Neural cell (in vitro differentiated cells): ENCODE measurements around the gene OR2F1. TPM values are rescaled to one million over a fixed set of nuclear protein-coding genes. Genes with fewer than 3 reads are reported as not detected.

Experiments used
- H2AFZ ChIP-seq: fragments of 200-600, 300-800 bp; sonication (generic), shearing (Covaris generic); 2 replicates; pipeline ENCODE4 v1.6.0; 2014; ENCODE audit warnings: low read depth, mild to moderate bottlenecking, antibody characterized with exemption, low read length, moderate library complexity
- H3F3A ChIP-seq: fragments of 200-600 bp; shearing (Covaris generic); 2 replicates; pipeline ENCODE4 v1.6.1; 2016; ENCODE audit warnings: mild to moderate bottlenecking, moderate library complexity, mixed read lengths, antibody characterized with exemption, low read length; ENCODE audit not compliant: insufficient read depth, poor library complexity, severe bottlenecking
- H3K27ac ChIP-seq: fragments of 200-600, 300-800 bp; sonication (generic), shearing (Covaris generic); 2 replicates; pipeline ENCODE4 v1.5.1; 2014; ENCODE audit warnings: mild to moderate bottlenecking, low read length, moderate library complexity
- H3K27me3 ChIP-seq: fragments of 300-800, 200-600 bp; sonication (generic), shearing (Covaris generic); 2 replicates; pipeline ENCODE4 v1.6.0; 2014; ENCODE audit warnings: mild to moderate bottlenecking, low read depth, low read length, moderate library complexity; ENCODE audit not compliant: insufficient read depth
- H3K36me3 ChIP-seq: fragments of 300-800, 200-600 bp; sonication (generic), shearing (Covaris generic); 2 replicates; pipeline ENCODE4 v1.5.1; 2014; ENCODE audit warnings: mild to moderate bottlenecking, antibody characterized with exemption, low read length, moderate library complexity; ENCODE audit not compliant: insufficient read depth
- H3K4me2 ChIP-seq: fragments of 300-800, 200-600 bp; sonication (generic), shearing (Covaris generic); 2 replicates; pipeline ENCODE4 v1.6.0; 2014; ENCODE audit warnings: mild to moderate bottlenecking, low read length
- H3K4me3 ChIP-seq: fragments of 300-800, 200-600 bp; sonication (generic), shearing (Covaris generic); 2 replicates; pipeline ENCODE4 v1.5.1; 2014; ENCODE audit warnings: mild to moderate bottlenecking, low read length, moderate library complexity
- H3K79me2 ChIP-seq: fragments of 200-600 bp; shearing (Covaris generic); replicated peaks from 2 replicates; pipeline ENCODE4 v1.6.0; 2014; ENCODE audit warnings: mild to moderate bottlenecking, low read length, moderate library complexity; ENCODE audit not compliant: insufficient read depth
- H3K9ac ChIP-seq: fragments of 300-800, 200-600 bp; sonication (generic), shearing (Covaris generic); 2 replicates; pipeline ENCODE4 v1.6.1; 2016; ENCODE audit warnings: mild to moderate bottlenecking, low read length, mixed read lengths
- H3K9me2 ChIP-seq: fragments of 200-600 bp; shearing (Covaris generic); 2 replicates; pipeline ENCODE4 v1.6.1; 2016; ENCODE audit warnings: mild to moderate bottlenecking, low read length, mixed read lengths; ENCODE audit not compliant: insufficient read depth
- H3K9me3 ChIP-seq: fragments of 200-600, 300-800 bp; sonication (generic), shearing (Covaris generic); 2 replicates; pipeline ENCODE4 v1.6.1; 2016; ENCODE audit warnings: mild to moderate bottlenecking, mixed run types, low read length, moderate library complexity, mixed read lengths
- H4K20me1 ChIP-seq: fragments of 200-600 bp; shearing (Covaris generic); 2 replicates; pipeline ENCODE4 v1.6.1; 2016; ENCODE audit warnings: mild to moderate bottlenecking, mixed run types; ENCODE audit not compliant: insufficient read depth
- CTCF ChIP-seq: fragments of 450-650 bp; IDR thresholded peaks from 2 replicates; pipeline ENCODE4 v1.5.1; 2014; ENCODE audit warnings: antibody characterized with exemption, mild to moderate bottlenecking, moderate library complexity; ENCODE audit not compliant: poor library complexity, severe bottlenecking
- EP300 ChIP-seq: fragments of 450-650 bp; conservative IDR thresholded peaks from 2 replicates; pipeline ENCODE4 v1.6.1; 2014; ENCODE audit warnings: antibody characterized with exemption, mild to moderate bottlenecking, moderate library complexity; ENCODE audit not compliant: poor library complexity, severe bottlenecking
- EZH2 ChIP-seq: fragments of 200-600, 300-800 bp; shearing (Covaris generic), sonication (generic); IDR thresholded peaks from 2 replicates; pipeline ENCODE4 v1.6.1; 2014; ENCODE audit warnings: antibody characterized with exemption, low read length, borderline replicate concordance, mild to moderate bottlenecking; ENCODE audit not compliant: insufficient read depth, poor library complexity, severe bottlenecking
- MXI1 ChIP-seq: fragments of 450-650 bp; conservative IDR thresholded peaks from 2 replicates; pipeline ENCODE4 v1.6.1; 2014; ENCODE audit warnings: antibody characterized with exemption, mild to moderate bottlenecking; ENCODE audit not compliant: poor library complexity, severe bottlenecking
- RAD21 ChIP-seq: fragments of 450-650 bp; conservative IDR thresholded peaks from 2 replicates; pipeline ENCODE4 v1.6.1; 2014; ENCODE audit warnings: antibody characterized with exemption, mild to moderate bottlenecking, moderate library complexity
- REST ChIP-seq: IDR thresholded peaks from 2 replicates; pipeline ENCODE4 v1.6.1; 2012; ENCODE audit warnings: borderline replicate concordance
- TAF1 ChIP-seq: IDR thresholded peaks from 2 replicates; pipeline ENCODE4 v1.6.1; 2012; ENCODE audit warnings: low read depth
- polyA plus RNA-seq: library from polyadenylated mRNA; depleted of rRNA; stranded (reverse); fragments of >200 nt; gene quantifications from 2 replicates; pipeline ENCODE4 v1.2.3, GENCODE V29; 2014

OR2F1 gene
- polyA plus RNA-seq, 1 donor from 2014 or later = not detected

GRCh38 chr7:143934526-143935325 lies 19.9 kb upstream of the OR2F1 start, which contains the start of gene OR2F2:
Gene OR2F2 (plus strand): TSS chr7:143935233. CDS start chr7:143935233, 0 bp downstream.
- Histone ChIP-seq H2AFZ (no peak within 1 kb of the TSS), H3K79me2 (no peaks in the 10 kb centered on the region), H3K27me3 (no peaks in the 10 kb centered on the region), H3K4me3 (no peak within 1 kb of the TSS), H3K36me3 (no peaks in the 10 kb centered on the region), H3K9ac (no peak within 1 kb of the TSS), H3K9me2 (no peaks in the 10 kb centered on the region), H4K20me1 (no peaks in the 10 kb centered on the region), H3F3A (no peaks in the 10 kb centered on the region), H3K9me3 (no peaks in the 10 kb centered on the region), H3K4me2 (no peak within 1 kb of the TSS), H3K27ac (no peak within 1 kb of the TSS)
- no peak for TF ChIP-seq REST

GRCh38 chr7:143936087-143937009 lies 18.3 kb upstream of the OR2F1 start:
- no peak overlapping the region for H3K27ac ChIP-seq
- no peaks in the 10 kb centered on the region for H3K36me3 ChIP-seq
- H2AFZ ChIP-seq = no peak overlapping the region
- H4K20me1 ChIP-seq = no peaks in the 10 kb centered on the region
- no peaks in the 10 kb centered on the region for H3F3A ChIP-seq
- H3K4me2 ChIP-seq = no peak overlapping the region
- H3K27me3 ChIP-seq = no peaks in the 10 kb centered on the region
- H3K9me2 ChIP-seq = no peaks in the 10 kb centered on the region
- TF ChIP-seq CTCF (no peak), RAD21 (no peak), MXI1 (no peak), EZH2 (no peak), EP300 (no peak), TAF1 (no peak)
- H3K9ac ChIP-seq = no peak overlapping the region
- H3K9me3 ChIP-seq = no peaks in the 10 kb centered on the region
- no peaks in the 10 kb centered on the region for H3K79me2 ChIP-seq
- no peak overlapping the region for H3K4me3 ChIP-seq
